HepG2 (cell line): ENCODE measurements around the gene HDGF. TPM values are rescaled to one million over a fixed set of nuclear protein-coding genes. Genes with fewer than 3 reads are reported as not detected.
A peak's percentile ranks its signal among the peaks of the same experiment; 100 is the strongest.

Experiments
- GABPB1 ChIP-seq: IDR thresholded peaks from 2 replicates; pipeline ENCODE4 v1.6.1; 2016; ENCODE audit warnings: mild to moderate bottlenecking, missing genetic modification reagents, moderate library complexity, missing compliant biosample characterization
- JUNB ChIP-seq: sonication (generic); formaldehyde crosslinking; IDR thresholded peaks from 2 replicates; pipeline ENCODE4 v1.8.0; 2022; ENCODE audit warnings: missing genetic modification reagents, mild to moderate bottlenecking, borderline replicate concordance
- NR2F1 ChIP-seq, 2 experiments: fragments of 450-650 bp in 1 of 2; formaldehyde crosslinking in 1 of 2; IDR thresholded peaks; 2 replicates each; pipeline versions ENCODE4 v1.5.0 to v1.6.1; 2016 to 2020; ENCODE audit warnings: mild to moderate bottlenecking in 1 of 2, missing compliant biosample characterization in 1 of 2, missing genetic modification reagents in 1 of 2, moderate library complexity in 1 of 2
- TFDP2 ChIP-seq: sonication (generic); formaldehyde crosslinking; IDR thresholded peaks from 2 replicates; pipeline ENCODE4 v1.4.0; 2020; ENCODE audit warnings: missing genetic modification reagents
- TMF1 ChIP-seq: sonication (generic); formaldehyde crosslinking; IDR thresholded peaks from 2 replicates; pipeline ENCODE4 v1.8.1; 2022; ENCODE audit warnings: low read depth, missing genetic modification reagents
- U2AF1 ChIP-seq: fragments of 200-400 bp; formaldehyde crosslinking; optimal IDR thresholded peaks from 2 replicates; pipeline ENCODE3; 2017; ENCODE audit warnings: mild to moderate bottlenecking, low read depth, low read length
- ZBTB43 ChIP-seq: sonication (generic); formaldehyde crosslinking; conservative IDR thresholded peaks from 2 replicates; pipeline ENCODE4 v1.4.0; 2020; ENCODE audit warnings: missing genetic modification reagents
- ZBTB7A ChIP-seq: sonication (generic); formaldehyde crosslinking; IDR thresholded peaks from 2 replicates; pipeline ENCODE4 v1.8.0; 2022; ENCODE audit warnings: mild to moderate bottlenecking, missing genetic modification reagents
- ZHX2 ChIP-seq, 2 experiments: sonication (generic) in 1 of 2; formaldehyde crosslinking in 1 of 2; IDR thresholded peaks; 2 replicates each; pipeline versions ENCODE4 v1.6.1 to v1.9.0; 2014 to 2022; ENCODE audit warnings: antibody characterized with exemption in 1 of 2, borderline replicate concordance in 1 of 2, inconsistent platforms in 1 of 2, low read depth in 1 of 2, missing genetic modification reagents in 1 of 2
- ZNF20 ChIP-seq: sonication (generic); formaldehyde crosslinking; IDR thresholded peaks from 2 replicates; pipeline ENCODE4 v1.4.0; 2020; ENCODE audit warnings: mild to moderate bottlenecking, moderate library complexity, missing genetic modification reagents
- ZNF567 ChIP-seq: sonication (generic); formaldehyde crosslinking; IDR thresholded peaks from 2 replicates; pipeline ENCODE4 v1.8.1; 2023; ENCODE audit warnings: mild to moderate bottlenecking, missing genetic modification reagents, borderline replicate concordance
- ZNF577 ChIP-seq: sonication (generic); formaldehyde crosslinking; IDR thresholded peaks from 2 replicates; pipeline ENCODE4 v1.4.0; 2020; ENCODE audit warnings: mild to moderate bottlenecking, low read depth, missing genetic modification reagents, borderline replicate concordance
- ZNF619 ChIP-seq: sonication (generic); formaldehyde crosslinking; IDR thresholded peaks from 2 replicates; pipeline ENCODE4 v1.4.0; 2020; ENCODE audit warnings: mild to moderate bottlenecking, missing genetic modification reagents
- ZNF691 ChIP-seq: sonication (generic); formaldehyde crosslinking; IDR thresholded peaks from 2 replicates; pipeline ENCODE4 v1.4.0; 2020; ENCODE audit warnings: missing genetic modification reagents, low read depth, mild to moderate bottlenecking, borderline replicate concordance
- ZNF713 ChIP-seq: sonication (generic); formaldehyde crosslinking; IDR thresholded peaks from 2 replicates; pipeline ENCODE4 v1.4.0; 2020; ENCODE audit warnings: mild to moderate bottlenecking, missing genetic modification reagents
- ZNF740 ChIP-seq: sonication (generic); formaldehyde crosslinking; IDR thresholded peaks from 2 replicates; pipeline ENCODE4 v1.4.0; 2020; ENCODE audit warnings: missing genetic modification reagents
- polyA plus RNA-seq, 8 experiments: library from polyadenylated mRNA; depleted of rRNA in 3 of 8; stranded (reverse) in 7 of 8; unstranded in 1 of 8; fragments of >200 nt; fragmentation: Illumina TruSeq in 4 of 8; extraction: Trizol in 4 of 8; gene quantifications; 2 replicates each; pipeline versions ENCODE4 v1.2.1 to v1.2.3, GENCODE V29; 2011 to 2016; ENCODE audit warnings: low read depth in 4 of 8, missing spikeins in 1 of 8, mixed read lengths in 1 of 8; ENCODE audit not compliant: insufficient read depth in 1 of 8
- total RNA-seq, 5 experiments: library from RNA; depleted of rRNA; stranded (reverse); fragments of >200 nt; fragmentation: Illumina TruSeq; extraction: Trizol; gene quantifications; 2 replicates each; pipeline ENCODE4 v1.2.3, GENCODE V29; 2016; ENCODE audit warnings: low read depth in 1 of 5

Gene HDGF
- total and polyA plus RNA-seq, 2 of the 13 experiments (the other 11 are each of a cell fraction or from before 2014, with no cell fraction given), result 156 to 196 TPM

- peak; percentile 51; the same call in 1 of the 2 replicates for TF ChIP-seq JUNB (CRISPR knock-in tag)
- TF ChIP-seq ZNF691 (CRISPR knock-in tag), result peak; percentile 65; the same call in 1 of the 2 replicates
- TF ChIP-seq U2AF1, result no peak
- TF ChIP-seq ZNF577 (CRISPR knock-in tag), result no peak
- TF ChIP-seq ZNF713, result 0 out of 2 replicates have a peak, but pooled peaks have one; percentile 74
- peak; percentile 84 for TF ChIP-seq GABPB1 (CRISPR knock-in tag)
- no peak for TF ChIP-seq NR2F1 (CRISPR knock-in tag; IDR thresholded peaks at IDR 0.05)
- TF ChIP-seq TMF1 (CRISPR knock-in tag), result peak; percentile 78; the same call in 1 of the 2 replicates
- TF ChIP-seq ZNF619 (CRISPR knock-in tag), result peak; percentile 91
- TF ChIP-seq ZNF567 (CRISPR knock-in tag), result 0 out of 2 replicates have a peak, but pooled peaks have one; percentile 26
- TF ChIP-seq ZBTB43 (CRISPR knock-in tag), result 0 out of 2 replicates have a peak, but pooled peaks have one; percentile 39
- 0 out of 2 replicates have a peak, but pooled peaks have one; percentile 27 for TF ChIP-seq ZNF740 (CRISPR knock-in tag)
- no peak; the same call in 1 of the 2 replicates for TF ChIP-seq ZNF20 (CRISPR knock-in tag)
- TF ChIP-seq ZHX2 (IDR thresholded peaks at IDR 0.05; ENCODE audit: low read depth), result peak; percentile 57; the same call in 1 of the 2 replicates
- TF ChIP-seq ZHX2 (CRISPR knock-in tag; IDR thresholded peaks at IDR 0.05; ENCODE audit: borderline replicate concordance), result 0 out of 2 replicates have a peak, but pooled peaks have one; percentile 19
- TF ChIP-seq ZBTB7A, result no peak; the same call in 1 of the 2 replicates
- TF ChIP-seq TFDP2 (CRISPR knock-in tag), result peak; percentile 87
Observed at GRCh38 chr1:156751757-156752481, 444 bp upstream of the HDGF start (continued).
